ENCODE measurements around the gene ANKS1A. TPM values are rescaled to one million over a fixed set of nuclear protein-coding genes. Genes with fewer than 3 reads are reported as not detected.

The ANKS1A gene
- total RNA-seq, 1 donor from 2014 or later = 17.0 TPM

GRCh38 chr6:34981951-34982350, 92.9 kb downstream of the ANKS1A start:
- Histone ChIP-seq H3K79me2 (ENCODE audit: low read depth) (no peaks in the 10 kb centered on the region), H3K27me3 (no peaks in the 10 kb centered on the region), H3K27ac (no peak overlapping the region), H3K9ac (no peak overlapping the region), H3K4me3 (no peak overlapping the region), H3K36me3 (no peaks in the 10 kb centered on the region), H4K20me1 (ENCODE audit: low read depth) (no peaks in the 10 kb centered on the region), H3K4me1 (no peaks in the 10 kb centered on the region), H3K4me2 (no peak overlapping the region), H3K9me3 (ENCODE audit: low read depth) (no peaks in the 10 kb centered on the region), H3F3A (ENCODE audit: low read depth) (peaks cover 9% of the 10 kb centered on the region), H2AFZ (replicated peaks) (no peak overlapping the region)
- Mint-ChIP-seq H3K27ac (no peak overlapping the region), H3K9me3 (no peaks in the 10 kb centered on the region), H3K27me3 (ENCODE audit: insufficient read depth, low read depth) (no peaks in the 10 kb centered on the region), H3K36me3 (peaks cover 10% of the 10 kb centered on the region), H3K4me3 (no peak overlapping the region), H3K4me1 (peaks cover 2% of the 10 kb centered on the region)
- no peak for TF ChIP-seq EZH2 (IDR thresholded peaks at IDR 0.05)
- DNase-seq (ENCODE audit: low spot score) = no peak

GRCh38 chr6:34982424-34982852, 93.4 kb downstream of the ANKS1A start:
- TF ChIP-seq CTCF (IDR thresholded peaks at IDR 0.05) (peak; percentile 26), EZH2phosphoT487 (IDR thresholded peaks at IDR 0.05) (no peak)
- Histone ChIP-seq H3K4me2 (no peak overlapping the region), H3K9ac (no peak overlapping the region), H3K4me1 (no peaks in the 10 kb centered on the region), H3K79me2 (ENCODE audit: low read depth) (no peaks in the 10 kb centered on the region), H3K4me3 (no peak overlapping the region), H3F3A (ENCODE audit: low read depth) (peaks cover 9% of the 10 kb centered on the region), H3K9me3 (ENCODE audit: low read depth) (no peaks in the 10 kb centered on the region), H4K20me1 (ENCODE audit: low read depth) (no peaks in the 10 kb centered on the region), H2AFZ (replicated peaks) (no peak overlapping the region), H3K36me3 (no peaks in the 10 kb centered on the region), H3K27ac (no peak overlapping the region), H3K27me3 (no peaks in the 10 kb centered on the region)
- Mint-ChIP-seq H3K36me3 (peaks cover 10% of the 10 kb centered on the region), H3K9me3 (no peaks in the 10 kb centered on the region), H3K27me3 (ENCODE audit: insufficient read depth, low read depth) (no peaks in the 10 kb centered on the region), H3K4me1 (peaks cover 6% of the 10 kb centered on the region), H3K4me3 (no peak overlapping the region), H3K27ac (no peak overlapping the region)
- peak; percentile 26 for DNase-seq (ENCODE audit: low spot score)

GRCh38 chr6:34984416-34984815, 95.4 kb downstream of the ANKS1A start:
- Mint-ChIP-seq H3K27me3 (ENCODE audit: insufficient read depth, low read depth) (no peaks in the 10 kb centered on the region), H3K36me3 (peaks cover 10% of the 10 kb centered on the region), H3K4me1 (peaks cover 8% of the 10 kb centered on the region), H3K9me3 (no peaks in the 10 kb centered on the region), H3K4me3 (no peak overlapping the region), H3K27ac (no peak overlapping the region)
- Histone ChIP-seq H3F3A (ENCODE audit: low read depth) (peaks cover 9% of the 10 kb centered on the region), H3K79me2 (ENCODE audit: low read depth) (no peaks in the 10 kb centered on the region), H3K4me2 (no peak overlapping the region), H4K20me1 (ENCODE audit: low read depth) (no peaks in the 10 kb centered on the region), H3K36me3 (peaks cover 3% of the 10 kb centered on the region), H3K27ac (no peak overlapping the region), H3K27me3 (no peaks in the 10 kb centered on the region), H3K9me3 (ENCODE audit: low read depth) (no peaks in the 10 kb centered on the region), H2AFZ (replicated peaks) (no peak overlapping the region), H3K4me1 (no peaks in the 10 kb centered on the region), H3K4me3 (no peak overlapping the region), H3K9ac (no peak overlapping the region)
- no peak for DNase-seq (ENCODE audit: low spot score)
- TF ChIP-seq EZH2phosphoT487 (IDR thresholded peaks at IDR 0.05) (no peak), CTCF (IDR thresholded peaks at IDR 0.05) (no peak), EZH2 (IDR thresholded peaks at IDR 0.05) (no peak)

- no peaks in the 10 kb centered on the region for H3K79me2 ChIP-seq (ENCODE audit: low read depth)
- no peak for TF ChIP-seq EZH2phosphoT487 (IDR thresholded peaks at IDR 0.05)
- peaks cover 9% of the 10 kb centered on the region for H3F3A ChIP-seq (ENCODE audit: low read depth)
- Mint-ChIP-seq H3K4me3 (no peak overlapping the region), H3K9me3 (no peaks in the 10 kb centered on the region), H3K27ac (no peak overlapping the region), H3K27me3 (ENCODE audit: insufficient read depth, low read depth) (no peaks in the 10 kb centered on the region), H3K36me3 (peaks cover 12% of the 10 kb centered on the region), H3K4me1 (peaks cover 10% of the 10 kb centered on the region)
- no peak overlapping the region for H2AFZ ChIP-seq (replicated peaks)
- no peak overlapping the region for H3K27ac ChIP-seq
- H3K4me3 ChIP-seq = no peak overlapping the region
- DNase-seq (ENCODE audit: low spot score) = no peak
- H3K9me3 ChIP-seq (ENCODE audit: low read depth) = no peaks in the 10 kb centered on the region
- H3K27me3 ChIP-seq = no peaks in the 10 kb centered on the region
- H3K4me2 ChIP-seq = no peak overlapping the region
- H3K4me1 ChIP-seq = no peaks in the 10 kb centered on the region
- no peaks in the 10 kb centered on the region for H4K20me1 ChIP-seq (ENCODE audit: low read depth)
- peaks cover 3% of the 10 kb centered on the region for H3K36me3 ChIP-seq
- no peak overlapping the region for H3K9ac ChIP-seq
These were observed 96.2 kb downstream of the ANKS1A start for GRCh38 chr6:34985236-34985635.

Data from neural progenitor cell (in vitro differentiated cells).